Body of pancreas (tissue), 4 donors: ENCODE data around the gene RBL1. TPM values are rescaled to one million over a fixed set of nuclear protein-coding genes. Genes with fewer than 3 reads are reported as not detected.
"Not testable (repeated sequence)": the region's sequence is repeated elsewhere in the genome, so short reads cannot be mapped to it uniquely, and the experiment has no call there.

ENCODE experiments used
- ATAC-seq: fragments of 150-250 bp; one replicate; pipeline ENCODE4 v1.9.1; 2016
- DNase-seq, 4 donors: peaks; one replicate each; pipeline ENCODE4 v3.0.0-alpha.2; 2019
- H3K27ac ChIP-seq, 4 donors: fragments of 200-600 bp; sonication (generic); 1 replicate in 3 of 4; 2 replicates in 1 of 4; pipeline versions ENCODE4 v1.5.1 to v1.6.1; 2016 to 2019; ENCODE audit warnings: mild to moderate bottlenecking in 1 of 4, mixed read lengths in 1 of 4, moderate library complexity in 1 of 4
- H3K27me3 ChIP-seq, 2 donors: fragments of 200-600 bp; sonication (generic); one replicate each; pipeline ENCODE4 v1.6.0; 2016; ENCODE audit warnings: mild to moderate bottlenecking in 1 of 2
- H3K36me3 ChIP-seq, 2 donors: fragments of 200-600 bp; sonication (generic); replicated peaks in 1 of 2; 2 replicates each; pipeline ENCODE4 v1.5.1; 2016; ENCODE audit warnings: low read depth in 2 of 2; ENCODE audit not compliant: insufficient read depth in 1 of 2
- H3K4me1 ChIP-seq: fragments of 200-600 bp; sonication (generic); one replicate; pipeline ENCODE4 v1.6.0; 2016
- H3K4me3 ChIP-seq, 2 donors: fragments of 200-600 bp; sonication (generic); 1 replicate in 1 of 2; 2 replicates in 1 of 2; pipeline ENCODE4 v1.5.1; 2016 to 2019
- H3K9me3 ChIP-seq, 3 donors: fragments of 200-600 bp; sonication (generic); 1 replicate in 2 of 3; 2 replicates in 1 of 3; pipeline ENCODE4 v1.5.1; 2016
- CTCF ChIP-seq, 7 experiments: fragments of 450-650 bp in 4 of 7; fragments of 200-600 bp in 3 of 7; sonication (generic) in 3 of 7; IDR thresholded peaks; one replicate each; pipeline ENCODE4 v1.5.1; 2016 to 2019; ENCODE audit warnings: antibody characterized with exemption in 7 of 7
- POLR2A ChIP-seq, 3 donors: fragments of 450-650 bp; IDR thresholded peaks; one replicate each; pipeline ENCODE4 v1.6.1; 2016; ENCODE audit warnings: antibody characterized with exemption in 3 of 3, mild to moderate bottlenecking in 2 of 3
- WGBS, 2 donors: methylation state at CpG; one replicate each; pipeline ENCODE4 v1.1.5; 2017; 5-methylcytosine and 5-hydroxymethylcytosine counted together
- intact Hi-C: fragments of 100-400 bp; cut with DNase I; formaldehyde crosslinking; loops from one replicate; pipeline ENCODE4 v1.15.1; 2023
- total RNA-seq, 2 donors: library from RNA; depleted of rRNA; stranded (reverse); fragments of >200 nt; gene quantifications; one replicate each; pipeline ENCODE4 v1.1.0, GENCODE V29; 2016

The RBL1 gene
- total RNA-seq, 2 donors from 2014 or later = 4.4 to 11.9 TPM

- H3K4me3 ChIP-seq = no peak overlapping the region
- ATAC-seq (no peak), DNase-seq (no peak)
- no peaks in the 10 kb centered on the region for H3K36me3 ChIP-seq
- H3K9me3 ChIP-seq = no peaks in the 10 kb centered on the region
- WGBS, 2 donors = 84 to 87% methylated on average over 2 of the region's 2 CpGs
- no peaks in the 10 kb centered on the region for H3K4me1 ChIP-seq
- no peak overlapping the region for H3K27ac ChIP-seq
- no peaks in the 10 kb centered on the region for H3K27me3 ChIP-seq
- intact Hi-C loops = no loop called here
- TF ChIP-seq CTCF (IDR thresholded peaks at IDR 0.05) = no peak
- no peak for TF ChIP-seq POLR2A (IDR thresholded peaks at IDR 0.05)
Observed at GRCh38 chr20:37133952-37134351, 38.2 kb upstream of the RBL1 start.

GRCh38 chr20:37131486-37131885 lies 35.7 kb upstream of the RBL1 start:
- intact Hi-C loops = no loop called here
- Histone ChIP-seq H3K27ac (no peak overlapping the region), H3K27me3 (no peaks in the 10 kb centered on the region), H3K4me3 (no peak overlapping the region), H3K36me3 (no peaks in the 10 kb centered on the region), H3K4me1 (no peaks in the 10 kb centered on the region), H3K9me3 (no peaks in the 10 kb centered on the region)
- no peak for ATAC-seq
- no peak for TF ChIP-seq POLR2A (IDR thresholded peaks at IDR 0.05)
- TF ChIP-seq CTCF (IDR thresholded peaks at IDR 0.05) = no peak
- DNase-seq = no peak
- 71 to 81% methylated on average over 3 of the region's 3 CpGs for WGBS, 2 donors

- no peak overlapping the region for H3K4me3 ChIP-seq
- DNase-seq (no peak), ATAC-seq (no peak)
- H3K4me1 ChIP-seq = no peaks in the 10 kb centered on the region
- no peaks in the 10 kb centered on the region for H3K9me3 ChIP-seq
- TF ChIP-seq CTCF (IDR thresholded peaks at IDR 0.05) = no peak
- TF ChIP-seq POLR2A (IDR thresholded peaks at IDR 0.05) = no peak
- H3K36me3 ChIP-seq = no peaks in the 10 kb centered on the region
- no peaks in the 10 kb centered on the region for H3K27me3 ChIP-seq
- intact Hi-C loops = no loop called here
- 77 to 89% methylated on average over 3 of the region's 3 CpGs for WGBS, 2 donors
- no peak overlapping the region for H3K27ac ChIP-seq
Observed at GRCh38 chr20:37128803-37129202, 33.0 kb upstream of the RBL1 start.

- H3K9me3 ChIP-seq, H3K27me3 ChIP-seq, DNase-seq, H3K27ac ChIP-seq, H3K36me3 ChIP-seq, H3K4me3 ChIP-seq, ATAC-seq, intact Hi-C loops, H3K4me1 ChIP-seq: not testable (repeated sequence)
- 100% methylated on average over 1 of the region's 30 CpGs; no CpG with 5 or more reads in 1 of the 2 donors for WGBS, 2 donors
Observed at GRCh38 chr20:37126290-37126689, 30.5 kb upstream of the RBL1 start.

GRCh38 chr20:37123441-37123840 lies 27.6 kb upstream of the RBL1 start:
- 69 to 74% methylated on average over 6 of the region's 6 CpGs for WGBS, 2 donors
- Histone ChIP-seq H3K27me3 (no peaks in the 10 kb centered on the region), H3K27ac (no peak overlapping the region), H3K9me3 (no peaks in the 10 kb centered on the region), H3K4me3 (no peak overlapping the region), H3K36me3 (no peaks in the 10 kb centered on the region), H3K4me1 (no peaks in the 10 kb centered on the region)
- no peak for ATAC-seq
- intact Hi-C loops = no loop called here
- TF ChIP-seq POLR2A (IDR thresholded peaks at IDR 0.05) (no peak), CTCF (IDR thresholded peaks at IDR 0.05) (no peak)
- DNase-seq = peak in 1 of 4 donors; percentile 30
